NCI-H2196 treated with DMSO at 0.1 percent for 48 hours (cell line): Measurements from ENCODE around the gene GABBR1.

ENCODE experiments used
- DNase-seq: peaks from one replicate; lab custom pipeline; 2025; ENCODE audit not compliant: unreplicated experiment; lab: John Stamatoyannopoulos, UW

Gene GABBR1

GRCh38 chr6:29655658-29656057, 22.7 kb upstream of the GABBR1 start:
- DNase-seq = no peak

GRCh38 chr6:29653452-29654038, 20.6 kb upstream of the GABBR1 start:
- DNase-seq = peak; percentile 65

- DNase-seq = no peak
These were observed 19.2 kb upstream of the GABBR1 start for GRCh38 chr6:29652198-29652584.

- no peak for DNase-seq
These were observed 18.6 kb upstream of the GABBR1 start for GRCh38 chr6:29651413-29652197.

- peak; percentile 92 for DNase-seq
These were observed 17.0 kb upstream of the GABBR1 start for GRCh38 chr6:29649701-29650673.

GRCh38 chr6:29647927-29648642, 15.1 kb upstream of the GABBR1 start:
- DNase-seq = peak; percentile 23

GRCh38 chr6:29641430-29642148, 8.6 kb upstream of the GABBR1 start:
- DNase-seq = no peak

GRCh38 chr6:29637247-29637646, 4.3 kb upstream of the GABBR1 start:
- DNase-seq = no peak

- no peak for DNase-seq
These were observed 537 bp upstream of the GABBR1 start for GRCh38 chr6:29633534-29633905.

GRCh38 chr6:29631860-29632731, 887 bp downstream of the GABBR1 start:
- no peak for DNase-seq

- DNase-seq = no peak
These were observed 1.7 kb downstream of the GABBR1 start for GRCh38 chr6:29631209-29631810.

- no peak for DNase-seq
These were observed 2.7 kb downstream of the GABBR1 start for GRCh38 chr6:29630315-29630714.

GRCh38 chr6:29629571-29629970, 3.4 kb downstream of the GABBR1 start:
- no peak for DNase-seq

- peak; percentile 66 for DNase-seq
These were observed 4.3 kb downstream of the GABBR1 start for GRCh38 chr6:29628419-29629281.

GRCh38 chr6:29627755-29628418, 5.1 kb downstream of the GABBR1 start:
- peak; percentile 35 for DNase-seq

- DNase-seq = no peak
These were observed 5.8 kb downstream of the GABBR1 start for GRCh38 chr6:29626948-29627754.
